KOPT-K1 (cell line): ENCODE measurements around the gene PRKG1.
"Not testable (repeated sequence)": the region's sequence is repeated elsewhere in the genome, so short reads cannot be mapped to it uniquely, and the experiment has no call there.

Experiments
- H3K27ac ChIP-seq: fragments of 200-600 bp; sonication (generic); 2 replicates; pipeline ENCODE4 v1.5.1; 2016; ENCODE audit warnings: antibody characterized with exemption, mild to moderate bottlenecking, low read depth, low read length; ENCODE audit not compliant: poor library complexity, severe bottlenecking
- H3K36me3 ChIP-seq: fragments of 200-600 bp; sonication (generic); 2 replicates; pipeline ENCODE4 v1.5.1; 2017; ENCODE audit warnings: antibody characterized with exemption, mild to moderate bottlenecking, low read length, moderate library complexity; ENCODE audit not compliant: insufficient read depth
- H3K9me3 ChIP-seq: fragments of 200-600 bp; sonication (generic); 2 replicates; pipeline ENCODE4 v1.5.1; 2017; ENCODE audit warnings: antibody characterized with exemption, low read length, mild to moderate bottlenecking; ENCODE audit not compliant: insufficient read depth, poor library complexity, severe bottlenecking

PRKG1 gene

DNA sequence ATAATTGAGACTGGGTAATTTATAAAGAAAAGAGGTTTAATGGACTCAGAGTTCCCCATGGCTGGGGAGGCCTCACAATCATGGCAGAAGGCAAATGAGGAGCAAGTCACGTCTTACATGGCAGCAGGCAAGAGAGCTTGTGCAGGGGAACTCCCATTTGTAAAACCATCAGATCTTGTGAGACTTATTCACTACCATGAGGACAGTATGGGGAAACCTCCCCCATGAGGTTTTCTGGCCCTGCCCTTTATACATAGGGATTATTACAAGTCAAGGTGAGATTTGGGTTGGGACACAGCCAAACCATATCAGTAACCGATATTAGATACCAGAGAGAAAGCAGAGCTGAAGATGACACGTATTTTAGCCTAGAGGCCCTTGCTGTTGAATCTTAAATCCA lies 267.5 kb downstream of the PRKG1 start:
- not testable (repeated sequence) for H3K27ac ChIP-seq, H3K36me3 ChIP-seq, H3K9me3 ChIP-seq

- Histone ChIP-seq H3K27ac (no peak overlapping the region), H3K9me3 (no peaks in the 10 kb centered on the region), H3K36me3 (no peaks in the 10 kb centered on the region)
These were observed 268.1 kb downstream of the PRKG1 start for GRCh38 chr10:51342381-51342780.

GRCh38 chr10:51343391-51343790 lies 269.1 kb downstream of the PRKG1 start:
- Histone ChIP-seq H3K36me3 (no peaks in the 10 kb centered on the region), H3K27ac (no peak overlapping the region), H3K9me3 (no peaks in the 10 kb centered on the region)

- H3K9me3 ChIP-seq: no peaks in the 10 kb centered on the region
- H3K36me3 ChIP-seq: no peaks in the 10 kb centered on the region
- no peak overlapping the region for H3K27ac ChIP-seq
These were observed 270.1 kb downstream of the PRKG1 start for GRCh38 chr10:51344371-51344770.

GRCh38 chr10:51348622-51349021 lies 274.3 kb downstream of the PRKG1 start:
- no peaks in the 10 kb centered on the region for H3K36me3 ChIP-seq
- H3K27ac ChIP-seq: no peak overlapping the region

GRCh38 chr10:51357170-51357569 lies 282.9 kb downstream of the PRKG1 start:
- Histone ChIP-seq H3K27ac (no peak overlapping the region), H3K9me3 (no peaks in the 10 kb centered on the region), H3K36me3 (no peaks in the 10 kb centered on the region)

More at GRCh38 chr10:51348622-51349021, 274.3 kb downstream of the PRKG1 start:
- no peaks in the 10 kb centered on the region for H3K9me3 ChIP-seq

- no peaks in the 10 kb centered on the region for H3K36me3 ChIP-seq
- no peak overlapping the region for H3K27ac ChIP-seq
- no peaks in the 10 kb centered on the region for H3K9me3 ChIP-seq
These were observed 283.9 kb downstream of the PRKG1 start for GRCh38 chr10:51358227-51358626.

DNA sequence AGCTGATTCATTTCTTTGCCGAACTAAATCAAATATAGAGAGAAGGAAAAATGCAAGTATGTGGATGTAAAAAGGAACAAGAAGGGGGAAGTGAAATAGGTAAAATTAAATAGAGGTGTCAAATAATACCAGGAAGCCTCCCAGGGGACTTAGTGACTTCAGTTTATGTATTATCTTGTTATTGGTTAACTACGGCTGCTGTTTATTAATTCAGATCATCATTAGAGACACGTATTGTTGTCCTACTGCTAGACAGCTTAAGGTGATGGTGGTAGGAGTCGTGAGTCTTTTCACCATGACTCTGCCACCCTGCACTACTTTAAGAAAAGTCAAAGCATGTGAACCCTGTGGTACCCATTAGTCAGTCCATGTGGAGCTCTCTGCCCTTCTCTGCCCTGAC lies 289.1 kb downstream of the PRKG1 start:
- H3K27ac ChIP-seq: no peak overlapping the region
- H3K36me3 ChIP-seq: no peaks in the 10 kb centered on the region
- no peaks in the 10 kb centered on the region for H3K9me3 ChIP-seq

DNA sequence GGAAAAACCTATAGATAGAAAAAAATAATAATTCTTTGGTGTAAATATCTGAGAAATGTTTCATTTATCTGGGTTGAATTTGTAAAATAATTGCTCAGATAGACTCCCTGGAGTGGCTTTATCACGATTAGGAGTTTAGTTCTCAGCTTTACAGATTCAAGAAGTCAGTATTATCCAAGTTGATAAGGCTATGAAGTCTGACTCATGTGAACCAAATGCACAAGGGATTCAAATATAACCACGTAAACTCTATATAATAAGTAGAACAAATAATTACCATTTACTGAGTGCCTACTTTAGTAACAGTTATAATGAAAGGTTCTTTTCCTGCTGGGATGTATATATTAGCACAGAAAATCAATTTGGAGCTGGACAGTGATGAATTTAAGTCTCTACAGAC lies 290.4 kb downstream of the PRKG1 start:
- no peak overlapping the region for H3K27ac ChIP-seq
- H3K36me3 ChIP-seq: no peaks in the 10 kb centered on the region
- no peaks in the 10 kb centered on the region for H3K9me3 ChIP-seq

GRCh38 chr10:51366044-51366443 lies 291.8 kb downstream of the PRKG1 start:
- Histone ChIP-seq H3K9me3 (no peaks in the 10 kb centered on the region), H3K27ac (no peak overlapping the region), H3K36me3 (no peaks in the 10 kb centered on the region)

DNA sequence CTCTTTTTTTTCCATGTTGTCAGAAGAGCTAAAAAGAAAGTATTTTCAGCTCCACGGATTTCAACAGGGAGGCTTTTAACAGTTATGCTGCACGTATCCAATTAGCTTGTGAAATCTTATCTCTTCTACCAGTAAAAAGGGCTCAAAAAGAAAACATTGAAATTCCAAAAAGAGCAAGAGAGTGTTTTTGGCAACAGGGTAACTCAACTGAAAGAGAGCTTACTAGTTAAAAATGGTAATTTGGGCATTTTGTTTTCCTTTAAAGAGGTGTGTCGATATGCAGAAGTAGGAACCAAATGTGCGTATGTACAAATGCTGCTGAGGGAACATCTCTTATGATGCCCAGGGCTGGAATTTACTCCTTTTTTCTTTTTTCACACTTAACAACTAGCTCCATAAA lies 292.8 kb downstream of the PRKG1 start:
- H3K9me3 ChIP-seq: no peaks in the 10 kb centered on the region
- no peaks in the 10 kb centered on the region for H3K36me3 ChIP-seq
- no peak overlapping the region for H3K27ac ChIP-seq

GRCh38 chr10:51367694-51368093 lies 293.4 kb downstream of the PRKG1 start:
- H3K9me3 ChIP-seq: no peaks in the 10 kb centered on the region
- no peak overlapping the region for H3K27ac ChIP-seq
- H3K36me3 ChIP-seq: no peaks in the 10 kb centered on the region

GRCh38 chr10:51368943-51369342 lies 294.7 kb downstream of the PRKG1 start:
- Histone ChIP-seq H3K36me3 (no peaks in the 10 kb centered on the region), H3K27ac (no peak overlapping the region), H3K9me3 (no peaks in the 10 kb centered on the region)

DNA sequence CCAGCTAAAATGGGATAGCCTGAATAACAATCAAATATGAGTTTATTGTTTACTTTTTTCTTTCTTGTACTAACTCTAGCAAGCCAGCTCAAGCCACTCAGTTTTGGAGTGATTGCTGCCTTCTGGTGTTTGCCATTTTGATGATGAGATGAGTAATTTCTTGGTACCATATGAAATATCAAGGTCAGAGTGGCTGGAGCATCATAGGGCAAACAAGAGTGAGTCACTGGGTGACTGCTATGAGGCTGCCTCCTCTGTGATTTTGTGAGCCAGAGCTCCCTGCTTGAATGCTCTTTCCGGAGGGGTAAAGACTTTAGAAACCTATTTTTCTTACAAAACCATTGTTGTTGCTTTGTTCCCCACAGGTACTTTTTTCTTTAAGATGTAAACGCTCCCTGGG lies 295.6 kb downstream of the PRKG1 start:
- no peak overlapping the region for H3K27ac ChIP-seq
- no peaks in the 10 kb centered on the region for H3K36me3 ChIP-seq
- no peaks in the 10 kb centered on the region for H3K9me3 ChIP-seq

- H3K9me3 ChIP-seq: no peaks in the 10 kb centered on the region
These were observed 297.5 kb downstream of the PRKG1 start for GRCh38 chr10:51371743-51372142.

DNA sequence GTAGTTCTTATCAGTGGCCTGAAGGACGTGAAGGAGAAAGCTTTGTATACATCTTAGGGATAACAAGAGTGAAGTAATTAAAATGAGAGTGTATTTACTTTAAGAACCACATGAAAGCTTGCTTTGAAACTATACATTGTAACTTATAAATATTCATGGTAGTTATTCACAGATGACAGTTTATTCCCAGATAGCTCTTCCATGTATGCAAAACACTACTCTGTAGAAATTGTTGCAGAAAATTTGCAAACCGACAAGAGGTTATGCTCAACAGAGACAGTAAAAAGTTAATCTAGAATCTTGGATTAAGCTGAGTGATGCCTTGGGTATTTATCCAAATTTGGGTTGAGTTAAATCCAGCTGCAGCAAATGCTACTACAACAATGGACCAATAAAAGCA lies 301.5 kb downstream of the PRKG1 start:
- Histone ChIP-seq H3K36me3 (no peaks in the 10 kb centered on the region), H3K9me3 (no peaks in the 10 kb centered on the region), H3K27ac (no peak overlapping the region)

More at GRCh38 chr10:51371743-51372142, 297.5 kb downstream of the PRKG1 start:
- no peak overlapping the region for H3K27ac ChIP-seq
- no peaks in the 10 kb centered on the region for H3K36me3 ChIP-seq
